ENCODE measurements around the gene SACS.

SACS gene

DNA sequence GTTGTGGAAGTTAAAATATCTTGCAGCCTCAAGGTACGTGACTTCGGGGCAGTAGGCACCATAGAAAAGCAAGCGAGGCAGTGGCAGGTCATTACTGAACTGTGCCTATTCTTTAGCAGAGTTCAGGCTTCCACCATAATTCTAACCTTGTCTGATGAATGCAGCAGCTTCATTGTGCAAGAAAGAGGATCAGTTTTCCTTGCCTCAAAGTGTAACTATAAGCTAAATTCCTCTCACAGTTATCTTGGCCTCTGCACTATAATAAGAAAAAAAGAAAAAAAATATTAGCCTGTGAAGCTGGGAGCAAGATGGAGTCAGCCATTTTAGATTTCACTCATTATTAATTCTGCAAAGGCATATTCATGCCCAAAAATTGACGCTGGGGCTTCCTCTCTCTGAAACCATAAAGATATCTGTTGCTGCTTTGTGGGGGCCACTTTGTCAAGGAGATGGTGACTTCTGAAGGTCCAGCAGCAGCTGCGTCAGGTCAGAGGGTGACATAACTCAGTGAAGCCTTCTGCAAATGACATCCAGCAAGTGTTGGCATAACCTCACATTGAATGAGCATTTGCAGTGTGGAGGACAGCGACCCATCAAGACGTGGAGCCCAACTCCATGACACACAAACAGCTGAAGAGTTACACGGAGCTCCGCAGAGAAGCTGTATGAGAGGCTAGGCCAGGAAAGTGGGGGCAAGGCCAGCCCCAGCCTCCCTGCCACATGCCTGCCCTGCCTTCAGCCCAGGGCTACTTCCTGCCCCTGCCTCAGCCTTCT lies 23.1 kb upstream of the SACS start:
- H3K9me3 ChIP-seq (ENCODE audit: low read length) = no peaks in the 10 kb centered on the region
- no peaks in the 10 kb centered on the region for H3K36me3 ChIP-seq (ENCODE audit: insufficient read depth, low read length)
- no peak overlapping the region for H3K4me2 ChIP-seq (ENCODE audit: low read length)
- H3K27me3 ChIP-seq (ENCODE audit: insufficient read depth, low read length) = no peaks in the 10 kb centered on the region; the same call in 1 of the 2 replicates
- H3K9me2 ChIP-seq (ENCODE audit: low read depth, low read length) = no peaks in the 10 kb centered on the region
- H3K79me2 ChIP-seq (ENCODE audit: insufficient read depth, low read length) = no peaks in the 10 kb centered on the region
- no peak overlapping the region for H3K4me3 ChIP-seq (ENCODE audit: low read depth, low read length, poor library complexity, severe bottlenecking)
- H3F3A ChIP-seq (ENCODE audit: insufficient read depth, low read length) = no peaks in the 10 kb centered on the region
- TF ChIP-seq, protein P1, sequence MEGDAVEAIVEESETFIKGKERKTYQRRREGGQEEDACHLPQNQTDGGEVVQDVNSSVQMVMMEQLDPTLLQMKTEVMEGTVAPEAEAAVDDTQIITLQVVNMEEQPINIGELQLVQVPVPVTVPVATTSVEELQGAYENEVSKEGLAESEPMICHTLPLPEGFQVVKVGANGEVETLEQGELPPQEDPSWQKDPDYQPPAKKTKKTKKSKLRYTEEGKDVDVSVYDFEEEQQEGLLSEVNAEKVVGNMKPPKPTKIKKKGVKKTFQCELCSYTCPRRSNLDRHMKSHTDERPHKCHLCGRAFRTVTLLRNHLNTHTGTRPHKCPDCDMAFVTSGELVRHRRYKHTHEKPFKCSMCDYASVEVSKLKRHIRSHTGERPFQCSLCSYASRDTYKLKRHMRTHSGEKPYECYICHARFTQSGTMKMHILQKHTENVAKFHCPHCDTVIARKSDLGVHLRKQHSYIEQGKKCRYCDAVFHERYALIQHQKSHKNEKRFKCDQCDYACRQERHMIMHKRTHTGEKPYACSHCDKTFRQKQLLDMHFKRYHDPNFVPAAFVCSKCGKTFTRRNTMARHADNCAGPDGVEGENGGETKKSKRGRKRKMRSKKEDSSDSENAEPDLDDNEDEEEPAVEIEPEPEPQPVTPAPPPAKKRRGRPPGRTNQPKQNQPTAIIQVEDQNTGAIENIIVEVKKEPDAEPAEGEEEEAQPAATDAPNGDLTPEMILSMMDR (IDR thresholded peaks at IDR 0.05; ENCODE audit: low read length) = no peak
- TF ChIP-seq EZH2 (IDR thresholded peaks at IDR 0.05; ENCODE audit: borderline replicate concordance, low read length) = no peak
- H3K9ac ChIP-seq (ENCODE audit: low read length) = no peak overlapping the region
- H4K20me1 ChIP-seq (ENCODE audit: insufficient read depth, low read length) = no peaks in the 10 kb centered on the region
- H3K27ac ChIP-seq (ENCODE audit: low read depth, low read length, poor library complexity, severe bottlenecking) = no peak overlapping the region
- no peaks in the 10 kb centered on the region for H3K4me1 ChIP-seq (ENCODE audit: insufficient read depth, low read length, severe bottlenecking)
- no peak overlapping the region for H2AFZ ChIP-seq (ENCODE audit: low read length)

DNA sequence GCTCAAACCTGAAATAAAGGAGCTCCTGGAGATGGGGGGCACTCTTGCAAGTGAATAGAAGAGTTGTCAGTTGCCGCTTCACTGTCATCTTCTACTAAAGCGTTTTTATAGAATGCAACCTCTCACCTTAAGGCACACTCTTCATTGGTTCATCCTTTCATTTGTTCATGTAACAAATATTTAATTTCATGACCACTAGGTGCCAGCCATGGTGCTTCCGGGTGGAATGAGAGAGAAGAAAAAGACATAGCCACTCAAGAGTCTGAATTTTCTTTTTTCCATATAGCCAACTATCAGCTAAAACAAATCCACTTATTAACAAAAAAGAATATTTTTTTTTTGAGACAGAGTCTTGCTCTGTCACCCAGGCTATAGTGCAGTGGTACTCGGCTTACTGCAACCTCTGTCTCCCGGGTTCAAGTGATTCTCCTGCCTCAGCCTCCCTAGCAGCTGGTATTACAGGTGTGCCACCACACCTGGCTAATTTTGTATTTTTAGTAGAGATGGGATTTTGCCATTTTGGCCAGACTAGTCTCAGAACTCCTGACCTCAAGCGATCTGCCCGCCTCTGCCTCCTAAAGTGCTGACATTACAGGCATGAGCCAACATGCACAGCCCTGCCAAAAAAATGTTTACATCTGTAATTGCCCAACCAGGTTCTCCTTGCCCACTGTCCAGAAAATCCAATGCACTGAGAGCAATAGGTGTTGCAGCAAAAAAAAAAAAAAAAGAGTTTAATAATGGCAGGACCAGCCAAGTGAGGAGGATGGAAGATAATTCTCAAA lies 22.1 kb upstream of the SACS start:
- Histone ChIP-seq H3K36me3 (ENCODE audit: insufficient read depth, low read length) (no peaks in the 10 kb centered on the region), H3K27ac (ENCODE audit: low read depth, low read length, poor library complexity, severe bottlenecking) (no peak overlapping the region), H3K9me2 (ENCODE audit: low read depth, low read length) (no peaks in the 10 kb centered on the region), H3K79me2 (ENCODE audit: insufficient read depth, low read length) (no peaks in the 10 kb centered on the region), H3K27me3 (ENCODE audit: insufficient read depth, low read length) (no peaks in the 10 kb centered on the region; the same call in 1 of the 2 replicates), H4K20me1 (ENCODE audit: insufficient read depth, low read length) (no peaks in the 10 kb centered on the region), H2AFZ (ENCODE audit: low read length) (no peak overlapping the region), H3K9ac (ENCODE audit: low read length) (no peak overlapping the region), H3K9me3 (ENCODE audit: low read length) (no peaks in the 10 kb centered on the region), H3F3A (ENCODE audit: insufficient read depth, low read length) (no peaks in the 10 kb centered on the region), H3K4me2 (ENCODE audit: low read length) (no peak overlapping the region), H3K4me1 (ENCODE audit: insufficient read depth, low read length, severe bottlenecking) (no peaks in the 10 kb centered on the region), H3K4me3 (ENCODE audit: low read depth, low read length, poor library complexity, severe bottlenecking) (no peak overlapping the region)
- TF ChIP-seq, protein P1 (IDR thresholded peaks at IDR 0.05; ENCODE audit: low read length) = no peak
- TF ChIP-seq EZH2 (IDR thresholded peaks at IDR 0.05; ENCODE audit: borderline replicate concordance, low read length) = no peak

DNA sequence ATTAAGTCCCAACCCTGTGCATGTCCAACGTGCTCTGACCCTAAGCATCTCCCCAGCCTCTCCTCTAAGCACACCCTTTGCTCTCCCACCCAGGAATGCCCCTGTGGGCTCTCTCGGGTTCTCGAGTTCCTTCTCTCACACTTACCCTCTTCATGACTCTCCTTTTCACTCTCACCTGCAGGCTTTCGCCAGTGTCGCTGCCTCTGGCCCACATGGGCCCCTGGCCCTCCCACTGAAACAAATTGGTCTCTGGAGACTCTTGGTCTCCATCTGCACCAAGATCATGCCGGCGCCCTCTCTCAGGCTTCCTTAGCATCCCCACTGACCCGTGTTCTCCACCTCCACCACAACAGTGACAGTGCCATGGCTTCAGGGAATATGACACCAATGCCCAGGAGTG lies 19.6 kb upstream of the SACS start:
- no peaks in the 10 kb centered on the region for H3K4me1 ChIP-seq (ENCODE audit: insufficient read depth, low read length, severe bottlenecking)
- TF ChIP-seq, protein P1 (IDR thresholded peaks at IDR 0.05; ENCODE audit: low read length) = no peak
- no peak for TF ChIP-seq EZH2 (IDR thresholded peaks at IDR 0.05; ENCODE audit: borderline replicate concordance, low read length)
- H4K20me1 ChIP-seq (ENCODE audit: insufficient read depth, low read length) = no peaks in the 10 kb centered on the region

More for the DNA sequence above, 19.6 kb upstream of the SACS start:
- H3K79me2 ChIP-seq (ENCODE audit: insufficient read depth, low read length) = no peaks in the 10 kb centered on the region
- no peaks in the 10 kb centered on the region for H3K9me2 ChIP-seq (ENCODE audit: low read depth, low read length)
- no peaks in the 10 kb centered on the region for H3F3A ChIP-seq (ENCODE audit: insufficient read depth, low read length)
- no peak overlapping the region for H3K27ac ChIP-seq (ENCODE audit: low read depth, low read length, poor library complexity, severe bottlenecking)
- no peak overlapping the region for H2AFZ ChIP-seq (ENCODE audit: low read length)
- no peaks in the 10 kb centered on the region for H3K9me3 ChIP-seq (ENCODE audit: low read length)
- H3K4me2 ChIP-seq (ENCODE audit: low read length) = no peak overlapping the region
- H3K27me3 ChIP-seq (ENCODE audit: insufficient read depth, low read length) = no peaks in the 10 kb centered on the region; the same call in 1 of the 2 replicates
- no peaks in the 10 kb centered on the region for H3K36me3 ChIP-seq (ENCODE audit: insufficient read depth, low read length)
- no peak overlapping the region for H3K9ac ChIP-seq (ENCODE audit: low read length)
- no peak overlapping the region for H3K4me3 ChIP-seq (ENCODE audit: low read depth, low read length, poor library complexity, severe bottlenecking)

All from OCI-LY1 (cell line).